Measurements from ENCODE around the gene ADGRL3.

The ADGRL3 gene

GRCh38 chr4:62115216-62115615 is 915.1 kb downstream of the ADGRL3 start:
- no peak overlapping the region for H3K4me3 ChIP-seq (ENCODE audit: low read depth, low read length)
- TF ChIP-seq, protein P1, sequence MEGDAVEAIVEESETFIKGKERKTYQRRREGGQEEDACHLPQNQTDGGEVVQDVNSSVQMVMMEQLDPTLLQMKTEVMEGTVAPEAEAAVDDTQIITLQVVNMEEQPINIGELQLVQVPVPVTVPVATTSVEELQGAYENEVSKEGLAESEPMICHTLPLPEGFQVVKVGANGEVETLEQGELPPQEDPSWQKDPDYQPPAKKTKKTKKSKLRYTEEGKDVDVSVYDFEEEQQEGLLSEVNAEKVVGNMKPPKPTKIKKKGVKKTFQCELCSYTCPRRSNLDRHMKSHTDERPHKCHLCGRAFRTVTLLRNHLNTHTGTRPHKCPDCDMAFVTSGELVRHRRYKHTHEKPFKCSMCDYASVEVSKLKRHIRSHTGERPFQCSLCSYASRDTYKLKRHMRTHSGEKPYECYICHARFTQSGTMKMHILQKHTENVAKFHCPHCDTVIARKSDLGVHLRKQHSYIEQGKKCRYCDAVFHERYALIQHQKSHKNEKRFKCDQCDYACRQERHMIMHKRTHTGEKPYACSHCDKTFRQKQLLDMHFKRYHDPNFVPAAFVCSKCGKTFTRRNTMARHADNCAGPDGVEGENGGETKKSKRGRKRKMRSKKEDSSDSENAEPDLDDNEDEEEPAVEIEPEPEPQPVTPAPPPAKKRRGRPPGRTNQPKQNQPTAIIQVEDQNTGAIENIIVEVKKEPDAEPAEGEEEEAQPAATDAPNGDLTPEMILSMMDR (IDR thresholded peaks at IDR 0.05; ENCODE audit: low read depth, low read length): no peak

DNA sequence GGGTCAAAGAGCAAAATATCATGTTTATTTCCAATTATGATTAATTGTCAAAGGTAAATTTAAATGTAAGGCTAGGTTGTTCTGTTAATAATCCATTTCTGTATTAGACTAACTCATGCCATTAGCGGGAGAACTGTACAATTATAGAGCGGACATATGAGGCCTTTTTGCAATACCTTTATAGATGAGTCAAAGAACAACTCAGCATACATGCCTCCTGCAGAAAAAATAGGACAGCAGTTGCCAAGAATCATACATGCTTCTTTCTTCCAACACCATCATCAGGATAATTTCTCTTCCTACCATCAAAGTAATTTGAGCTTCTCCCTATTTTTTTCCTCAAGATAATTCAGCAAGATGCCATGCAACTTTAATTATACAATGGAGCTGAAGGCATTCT is 917.8 kb downstream of the ADGRL3 start:
- TF ChIP-seq, protein P1 (IDR thresholded peaks at IDR 0.05; ENCODE audit: low read depth, low read length): no peak
- no peak overlapping the region for H3K4me3 ChIP-seq (ENCODE audit: low read depth, low read length)

DNA sequence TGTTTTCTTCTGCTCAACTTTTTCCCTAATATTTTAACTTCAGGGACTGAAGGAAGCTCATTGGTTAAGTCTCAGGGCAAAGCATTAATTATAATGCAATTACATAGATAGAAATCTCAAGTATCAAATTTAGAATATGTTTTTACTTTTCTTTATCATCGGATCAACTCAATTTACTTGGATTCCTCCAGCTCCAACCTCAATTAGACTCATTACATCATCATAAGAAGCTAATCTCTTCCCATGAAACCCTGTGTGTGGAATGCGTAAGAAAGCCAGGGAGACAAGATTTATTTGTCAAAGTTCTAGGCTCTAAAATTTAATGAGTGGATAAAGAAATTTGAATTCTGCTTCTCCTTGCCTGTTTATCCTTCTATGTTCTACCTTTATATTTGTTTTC is 918.4 kb downstream of the ADGRL3 start:
- TF ChIP-seq, protein P1 (IDR thresholded peaks at IDR 0.05; ENCODE audit: low read depth, low read length): no peak
- H3K4me3 ChIP-seq (ENCODE audit: low read depth, low read length): no peak overlapping the region

DNA sequence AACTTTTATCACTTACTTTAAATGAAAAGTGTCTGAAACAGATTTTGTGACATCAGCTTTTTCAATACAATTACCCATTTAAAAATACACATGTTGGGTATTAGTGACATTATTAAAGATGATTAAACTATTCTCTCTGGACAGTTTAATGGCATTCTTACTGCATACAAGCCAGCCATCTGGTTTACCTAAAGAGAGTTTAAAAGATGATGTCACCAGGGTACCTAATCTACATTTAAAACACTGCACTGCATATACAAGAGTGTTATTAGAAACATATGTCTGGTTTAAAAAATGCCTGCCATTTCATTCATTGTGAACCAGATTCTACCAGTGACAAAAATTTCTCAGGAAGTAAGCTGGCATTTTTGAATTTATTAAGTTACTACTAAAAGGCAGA is 919.1 kb downstream of the ADGRL3 start:
- H3K4me3 ChIP-seq (ENCODE audit: low read depth, low read length): no peak overlapping the region
- TF ChIP-seq, protein P1 (IDR thresholded peaks at IDR 0.05; ENCODE audit: low read depth, low read length): no peak

DNA sequence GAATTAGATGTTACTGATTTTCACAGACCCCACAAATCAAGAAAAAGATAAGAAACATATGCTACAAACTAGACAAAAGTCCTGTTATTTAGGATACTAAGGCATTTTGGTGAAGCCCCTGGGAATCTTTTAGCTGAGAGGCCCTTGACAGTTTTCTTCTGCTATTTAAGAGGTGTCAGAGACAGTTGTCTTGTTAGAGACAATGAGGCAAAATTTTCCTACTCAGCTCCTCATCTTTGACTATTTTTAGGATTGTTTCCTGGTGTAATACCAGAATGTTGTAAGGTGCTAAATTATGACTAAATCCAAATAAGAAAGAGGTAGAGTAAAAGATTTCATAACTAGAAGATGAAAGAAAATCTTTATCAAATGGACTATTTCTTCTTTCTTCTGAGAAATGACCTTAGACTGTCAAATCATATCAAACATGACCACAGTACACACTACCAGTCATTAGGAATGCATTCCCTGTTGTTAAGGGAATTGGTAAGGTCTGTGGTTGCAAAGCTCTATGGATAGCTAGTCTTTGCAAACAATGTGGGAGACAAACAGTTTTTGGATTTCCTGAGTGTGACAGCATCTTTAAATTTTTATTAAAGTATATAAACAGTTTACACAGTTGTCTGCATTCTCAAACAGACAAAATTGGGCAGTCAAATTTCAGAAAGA is 926.1 kb downstream of the ADGRL3 start:
- TF ChIP-seq, protein P1 (IDR thresholded peaks at IDR 0.05; ENCODE audit: low read depth, low read length): no peak
- H3K4me3 ChIP-seq (ENCODE audit: low read depth, low read length): no peak overlapping the region

Measured in WI38 (cell line).